Caco-2 (cell line): ENCODE measurements around the gene SNRPA1. TPM values are rescaled to one million over a fixed set of nuclear protein-coding genes. Genes with fewer than 3 reads are reported as not detected.
A peak's percentile ranks its signal among the peaks of the same experiment; 100 is the strongest.

Source experiments
- BruUV-seq: library from RNA; stranded (reverse); fragments of 400-500 nt; replicated peaks from 2 replicates; lab custom pipeline; 2021; lab: Mats Ljungman, UMichigan
- CTCF ChIA-PET: fragments of 300-600 bp; sonication (Branson Sonifier 250); formaldehyde crosslinking; loops from one replicate; lab custom pipeline; 2022; ENCODE audit warnings: antibody characterized with exemption; lab: Charles Lee
- POLR2A ChIA-PET: fragments of 300-600 bp; sonication (Branson Sonifier 250); formaldehyde crosslinking; loops from one replicate; lab custom pipeline; 2022; ENCODE audit warnings: antibody characterized with exemption; lab: Charles Lee
- DNase-seq, 2 experiments: peaks; one replicate each; pipeline versions ENCODE4 v3.0.0 to v3.0.0-alpha.2; 2020 to 2022
- H3K27me3 ChIP-seq: replicated peaks from 2 replicates; pipeline ENCODE4 v1.6.0; 2011; ENCODE audit warnings: low read length; ENCODE audit not compliant: control insufficient read depth, insufficient read depth
- H3K36me3 ChIP-seq: 2 replicates; pipeline ENCODE4 v1.5.1; 2011; ENCODE audit warnings: low read length; ENCODE audit not compliant: control insufficient read depth, insufficient read depth
- H3K4me1 ChIP-seq: fragments of 250-450 bp; sonication (Bioruptor Pico); 2 replicates; pipeline ENCODE4 v1.5.1; 2020; ENCODE audit warnings: mild to moderate bottlenecking
- H3K4me3 ChIP-seq: 2 replicates; pipeline ENCODE4 v1.5.1; 2011; ENCODE audit warnings: low read depth, mild to moderate bottlenecking, control low read depth, low read length
- H3K9me3 ChIP-seq: fragments of 250-450 bp; sonication (Bioruptor Pico); 2 replicates; pipeline ENCODE4 v1.5.1; 2020; ENCODE audit warnings: mild to moderate bottlenecking, moderate library complexity
- H3K27ac Mint-ChIP-seq: one replicate; pipeline ENCODE4 v1.8.0; 2022; ENCODE audit warnings: mixed read lengths; ENCODE audit not compliant: unreplicated experiment
- H3K27me3 Mint-ChIP-seq: one replicate; pipeline ENCODE4 v1.8.0; 2022; ENCODE audit warnings: mixed read lengths; ENCODE audit not compliant: insufficient read depth, unreplicated experiment
- H3K36me3 Mint-ChIP-seq: one replicate; pipeline ENCODE4 v1.8.0; 2022; ENCODE audit warnings: mild to moderate bottlenecking, mixed read lengths; ENCODE audit not compliant: insufficient read depth, unreplicated experiment
- H3K4me1 Mint-ChIP-seq: one replicate; pipeline ENCODE4 v1.8.0; 2022; ENCODE audit warnings: low read depth, mixed read lengths; ENCODE audit not compliant: unreplicated experiment
- H3K4me3 Mint-ChIP-seq: one replicate; pipeline ENCODE4 v1.8.0; 2022; ENCODE audit warnings: mild to moderate bottlenecking, moderate library complexity, mixed read lengths; ENCODE audit not compliant: unreplicated experiment
- H3K9me3 Mint-ChIP-seq: one replicate; pipeline ENCODE4 v1.8.0; 2022; ENCODE audit warnings: mixed read lengths; ENCODE audit not compliant: unreplicated experiment
- intact Hi-C: fragments of 100-400 bp; cut with micrococcal nuclease; formaldehyde crosslinking; loops from one replicate; pipeline ENCODE4 v1.10.0; 2022; ENCODE audit not compliant: unreplicated experiment
- total RNA-seq: library from RNA; stranded (reverse); gene quantifications from 2 replicates; pipeline ENCODE4 v1.2.3, GENCODE V29; 2022
- TF ChIP-seq, protein P1 (sequence below), 2 experiments: fragments of 200-600 bp in 1 of 2; IDR thresholded peaks; 1 replicate in 1 of 2; 2 replicates in 1 of 2; pipeline versions ENCODE4 v1.5.1 to v1.8.0; 2011 to 2022; ENCODE audit warnings: antibody characterized with exemption in 1 of 2, control low read depth in 1 of 2, inconsistent platforms in 1 of 2, low read depth in 1 of 2, low read length in 1 of 2, mild to moderate bottlenecking in 1 of 2, moderate library complexity in 1 of 2; ENCODE audit not compliant: insufficient read depth in 1 of 2, severe bottlenecking in 1 of 2, unreplicated experiment in 1 of 2

The SNRPA1 gene
- total RNA-seq, 1 experiment from 2014 or later: 123 TPM

DNA sequence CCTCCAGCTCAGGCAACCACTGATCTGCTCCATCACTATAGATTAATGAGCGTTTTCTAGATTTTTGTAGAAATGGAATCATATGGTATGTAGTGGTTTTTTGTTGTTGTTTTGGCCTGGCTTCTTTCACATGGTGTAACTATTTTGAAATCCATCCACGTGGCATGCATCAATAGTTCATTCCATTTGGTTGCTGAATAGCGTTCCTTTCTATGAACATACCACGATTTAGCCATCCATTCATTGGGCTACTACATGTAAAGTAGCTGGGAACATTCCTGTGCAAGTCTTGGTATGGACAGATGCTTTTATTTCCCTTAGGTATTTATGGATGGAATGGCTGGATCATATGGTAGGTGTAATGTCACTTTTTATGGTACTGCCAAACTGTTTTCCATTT is 32.5 kb downstream of the SNRPA1 start:
- Histone ChIP-seq H3K9me3 (no peaks in the 10 kb centered on the region), H3K4me1 (no peaks in the 10 kb centered on the region), H3K36me3 (no peaks in the 10 kb centered on the region), H3K27me3 (no peaks in the 10 kb centered on the region), H3K4me3 (no peak overlapping the region)
- intact Hi-C loops: no loop called here
- H3K27ac Mint-ChIP-seq: no peak overlapping the region
- peaks cover 12% of the 10 kb centered on the region for H3K36me3 Mint-ChIP-seq
- TF ChIP-seq, protein P1, sequence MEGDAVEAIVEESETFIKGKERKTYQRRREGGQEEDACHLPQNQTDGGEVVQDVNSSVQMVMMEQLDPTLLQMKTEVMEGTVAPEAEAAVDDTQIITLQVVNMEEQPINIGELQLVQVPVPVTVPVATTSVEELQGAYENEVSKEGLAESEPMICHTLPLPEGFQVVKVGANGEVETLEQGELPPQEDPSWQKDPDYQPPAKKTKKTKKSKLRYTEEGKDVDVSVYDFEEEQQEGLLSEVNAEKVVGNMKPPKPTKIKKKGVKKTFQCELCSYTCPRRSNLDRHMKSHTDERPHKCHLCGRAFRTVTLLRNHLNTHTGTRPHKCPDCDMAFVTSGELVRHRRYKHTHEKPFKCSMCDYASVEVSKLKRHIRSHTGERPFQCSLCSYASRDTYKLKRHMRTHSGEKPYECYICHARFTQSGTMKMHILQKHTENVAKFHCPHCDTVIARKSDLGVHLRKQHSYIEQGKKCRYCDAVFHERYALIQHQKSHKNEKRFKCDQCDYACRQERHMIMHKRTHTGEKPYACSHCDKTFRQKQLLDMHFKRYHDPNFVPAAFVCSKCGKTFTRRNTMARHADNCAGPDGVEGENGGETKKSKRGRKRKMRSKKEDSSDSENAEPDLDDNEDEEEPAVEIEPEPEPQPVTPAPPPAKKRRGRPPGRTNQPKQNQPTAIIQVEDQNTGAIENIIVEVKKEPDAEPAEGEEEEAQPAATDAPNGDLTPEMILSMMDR (IDR thresholded peaks at IDR 0.05; ENCODE audit: insufficient read depth in 1 of 2, low read depth in 1 of 2, low read length in 1 of 2, severe bottlenecking in 1 of 2, unreplicated experiment in 1 of 2): no peak
- no peaks in the 10 kb centered on the region for H3K4me1 Mint-ChIP-seq
- H3K4me3 Mint-ChIP-seq: no peak overlapping the region
- CTCF ChIA-PET: no interaction called here
- POLR2A ChIA-PET: no interaction called here
- no peak for DNase-seq
- no peaks in the 10 kb centered on the region for H3K9me3 Mint-ChIP-seq
- BruUV-seq: no TSS peak
- peaks cover 2% of the 10 kb centered on the region for H3K27me3 Mint-ChIP-seq

- POLR2A ChIA-PET: no interaction called here
Observed at GRCh38 chr15:101258238-101259144, 36.6 kb downstream of the SNRPA1 start.

GRCh38 chr15:101256757-101257156 is 38.3 kb downstream of the SNRPA1 start:
- ChIA-PET CTCF (no interaction called here), POLR2A (no interaction called here)
- Mint-ChIP-seq H3K27ac (no peak overlapping the region), H3K4me3 (no peak overlapping the region), H3K9me3 (no peaks in the 10 kb centered on the region), H3K36me3 (no peaks in the 10 kb centered on the region), H3K4me1 (no peaks in the 10 kb centered on the region), H3K27me3 (no peaks in the 10 kb centered on the region)
- no peaks in the 10 kb centered on the region for H3K9me3 ChIP-seq
- H3K36me3 ChIP-seq: no peaks in the 10 kb centered on the region
- no peaks in the 10 kb centered on the region for H3K27me3 ChIP-seq
- TF ChIP-seq, protein P1 (IDR thresholded peaks at IDR 0.05; ENCODE audit: insufficient read depth in 1 of 2, low read depth in 1 of 2, low read length in 1 of 2, severe bottlenecking in 1 of 2, unreplicated experiment in 1 of 2): no peak
- DNase-seq: no peak
- no TSS peak for BruUV-seq
- H3K4me3 ChIP-seq: no peak overlapping the region
- H3K4me1 ChIP-seq: peaks cover 7% of the 10 kb centered on the region
- intact Hi-C loops: loop anchor here (5.0 kb wide), 1 partner anchor 339 kb away; the partner anchor contains the start of gene LRRK1

More at GRCh38 chr15:101258238-101259144, 36.6 kb downstream of the SNRPA1 start:
- Histone ChIP-seq H3K9me3 (no peaks in the 10 kb centered on the region), H3K27me3 (no peaks in the 10 kb centered on the region), H3K4me3 (no peak overlapping the region), H3K36me3 (no peaks in the 10 kb centered on the region), H3K4me1 (no peaks in the 10 kb centered on the region)
- BruUV-seq: no TSS peak
- DNase-seq: peak in 1 of 2 experiments; percentile 64
- no peak overlapping the region for H3K4me3 Mint-ChIP-seq
- no peaks in the 10 kb centered on the region for H3K4me1 Mint-ChIP-seq
- peaks cover 2% of the 10 kb centered on the region for H3K27me3 Mint-ChIP-seq
- CTCF ChIA-PET: interaction anchor here (0.6 to 1.4 kb wide), 9 partner anchors 9 to 251 kb away, joined by 3 to 14 read pairs (median 4); no protein-coding TSS in a partner anchor
- no peaks in the 10 kb centered on the region for H3K9me3 Mint-ChIP-seq
- H3K36me3 Mint-ChIP-seq: no peaks in the 10 kb centered on the region
- TF ChIP-seq, protein P1 (IDR thresholded peaks at IDR 0.05; ENCODE audit: insufficient read depth in 1 of 2, low read depth in 1 of 2, low read length in 1 of 2, severe bottlenecking in 1 of 2, unreplicated experiment in 1 of 2): peak; percentile 70 to 84
- intact Hi-C loops: loop anchor here (1.0 to 5.0 kb wide), 3 partner anchors 170 to 341 kb away; partner anchors contain the start of gene LRRK1
- no peak overlapping the region for H3K27ac Mint-ChIP-seq
